ENCODE results near the gene HTRA1.

DNA sequence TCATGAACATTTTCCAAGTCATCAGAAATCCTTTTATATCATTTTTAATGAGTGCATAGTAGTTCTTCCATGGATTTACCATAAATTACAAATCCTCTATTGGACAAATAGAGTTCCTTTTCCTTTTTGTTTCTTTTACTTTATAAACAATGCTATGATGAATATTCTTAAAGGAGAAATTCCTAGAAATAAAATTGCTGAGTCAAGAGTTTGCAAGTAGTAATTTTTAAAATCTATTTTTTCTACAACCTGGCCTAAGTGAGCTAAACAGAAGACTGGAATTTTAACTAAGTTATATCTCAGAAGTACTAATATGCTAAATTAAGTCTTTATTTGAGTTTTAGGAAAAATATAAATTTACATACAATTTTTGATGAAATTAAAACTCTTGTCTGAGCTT is 48.0 kb upstream of the HTRA1 start:
- TF ChIP-seq CTCF (IDR thresholded peaks at IDR 0.05) (no peak), POLR2A (IDR thresholded peaks at IDR 0.05) (no peak)

Measured in esophagus squamous epithelium (tissue), 4 donors.